ENCODE data around the gene CLVS2. TPM values are rescaled to one million over a fixed set of nuclear protein-coding genes. Genes with fewer than 3 reads are reported as not detected.

Gene CLVS2
- polyA plus RNA-seq, 2 of the 4 experiments (the other 2 are of a cell fraction) = 0.01 to 0.04 TPM

DNA sequence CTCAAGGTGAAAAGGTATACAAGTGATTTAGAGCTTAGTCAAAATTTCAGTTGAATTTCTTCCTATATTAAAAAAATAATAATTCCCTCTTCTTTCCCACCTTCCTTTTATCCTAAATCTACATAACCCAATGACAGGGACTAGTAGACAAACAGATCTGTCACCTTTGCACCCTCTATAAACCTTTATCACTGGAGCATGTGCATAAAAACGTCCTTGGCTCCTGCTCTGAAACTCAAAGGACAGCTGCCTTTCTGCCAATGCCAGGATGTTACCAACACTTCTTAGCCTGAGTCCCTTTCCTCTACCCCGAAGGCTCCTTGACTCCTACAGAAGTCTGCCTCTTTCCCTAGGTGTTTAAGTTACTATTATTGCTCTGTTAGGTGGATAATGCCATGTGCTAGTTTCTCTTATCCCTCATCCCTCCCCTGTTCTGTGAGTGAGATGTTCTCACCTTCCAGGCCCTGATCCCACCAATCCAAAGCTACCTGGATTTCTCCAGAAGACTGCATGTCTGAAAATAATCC lies 4.3 kb downstream of the CLVS2 start:
- POLR2A ChIA-PET = no interaction called here
- Histone ChIP-seq H3K4me1 (no peaks in the 10 kb centered on the region), H3K9me3 (no peaks in the 10 kb centered on the region), H3K27ac (no peak overlapping the region), H3K4me3 (no peak overlapping the region), H3K4me2 (no peak overlapping the region)
- ATAC-seq (no peak), DNase-seq (ENCODE audit: low read depth in 1 of 2, low spot score in 1 of 2) (no peak), FAIRE-seq (no peak)
- WGBS (ENCODE audit: missing lambda C conversion rate) = 2% methylated on average over 2 of the region's 2 CpGs
- no peak for TF ChIP-seq FOSB (CRISPR knock-in tag; IDR thresholded peaks at IDR 0.05)
- no peak for TF ChIP-seq HOXB13 (CRISPR knock-in tag; IDR thresholded peaks at IDR 0.05; ENCODE audit: low read depth)
- TF ChIP-seq POLR2A (IDR thresholded peaks at IDR 0.05; ENCODE audit: low read length) = no peak
- TF ChIP-seq RARB (CRISPR knock-in tag; IDR thresholded peaks at IDR 0.05) = no peak
- TF ChIP-seq EP300 (IDR thresholded peaks at IDR 0.05) = no peak
- TF ChIP-seq ZNF302 (CRISPR knock-in tag; IDR thresholded peaks at IDR 0.05) = no peak
- TF ChIP-seq RFX5 (IDR thresholded peaks at IDR 0.05) = no peak
- TF ChIP-seq, protein P1, sequence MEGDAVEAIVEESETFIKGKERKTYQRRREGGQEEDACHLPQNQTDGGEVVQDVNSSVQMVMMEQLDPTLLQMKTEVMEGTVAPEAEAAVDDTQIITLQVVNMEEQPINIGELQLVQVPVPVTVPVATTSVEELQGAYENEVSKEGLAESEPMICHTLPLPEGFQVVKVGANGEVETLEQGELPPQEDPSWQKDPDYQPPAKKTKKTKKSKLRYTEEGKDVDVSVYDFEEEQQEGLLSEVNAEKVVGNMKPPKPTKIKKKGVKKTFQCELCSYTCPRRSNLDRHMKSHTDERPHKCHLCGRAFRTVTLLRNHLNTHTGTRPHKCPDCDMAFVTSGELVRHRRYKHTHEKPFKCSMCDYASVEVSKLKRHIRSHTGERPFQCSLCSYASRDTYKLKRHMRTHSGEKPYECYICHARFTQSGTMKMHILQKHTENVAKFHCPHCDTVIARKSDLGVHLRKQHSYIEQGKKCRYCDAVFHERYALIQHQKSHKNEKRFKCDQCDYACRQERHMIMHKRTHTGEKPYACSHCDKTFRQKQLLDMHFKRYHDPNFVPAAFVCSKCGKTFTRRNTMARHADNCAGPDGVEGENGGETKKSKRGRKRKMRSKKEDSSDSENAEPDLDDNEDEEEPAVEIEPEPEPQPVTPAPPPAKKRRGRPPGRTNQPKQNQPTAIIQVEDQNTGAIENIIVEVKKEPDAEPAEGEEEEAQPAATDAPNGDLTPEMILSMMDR (IDR thresholded peaks at IDR 0.05) = no peak
- CTCF ChIA-PET = no interaction called here

DNA sequence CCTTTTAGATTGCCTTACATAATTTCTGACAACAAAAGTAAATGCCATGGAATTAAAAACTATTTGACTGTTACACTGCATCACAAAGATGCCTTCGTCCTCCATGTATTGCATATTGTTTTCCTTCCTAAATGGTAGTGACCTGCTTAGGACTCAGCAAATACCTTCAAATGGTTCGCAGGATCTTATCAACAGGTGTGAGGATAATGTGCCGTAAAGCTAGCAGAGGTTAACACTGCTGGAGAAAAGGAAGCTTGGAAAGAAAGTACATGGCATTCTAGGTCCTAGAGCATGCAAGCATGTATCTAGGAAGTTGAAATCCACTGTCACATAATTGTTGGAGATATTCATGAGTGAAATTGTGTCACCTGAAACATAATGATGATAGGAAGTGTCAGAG lies 5.5 kb downstream of the CLVS2 start:
- TF ChIP-seq, protein P2, sequence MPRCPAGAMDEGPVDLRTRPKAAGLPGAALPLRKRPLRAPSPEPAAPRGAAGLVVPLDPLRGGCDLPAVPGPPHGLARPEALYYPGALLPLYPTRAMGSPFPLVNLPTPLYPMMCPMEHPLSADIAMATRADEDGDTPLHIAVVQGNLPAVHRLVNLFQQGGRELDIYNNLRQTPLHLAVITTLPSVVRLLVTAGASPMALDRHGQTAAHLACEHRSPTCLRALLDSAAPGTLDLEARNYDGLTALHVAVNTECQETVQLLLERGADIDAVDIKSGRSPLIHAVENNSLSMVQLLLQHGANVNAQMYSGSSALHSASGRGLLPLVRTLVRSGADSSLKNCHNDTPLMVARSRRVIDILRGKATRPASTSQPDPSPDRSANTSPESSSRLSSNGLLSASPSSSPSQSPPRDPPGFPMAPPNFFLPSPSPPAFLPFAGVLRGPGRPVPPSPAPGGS (IDR thresholded peaks at IDR 0.05) = no peak
- TF ChIP-seq POLR2A (IDR thresholded peaks at IDR 0.05; ENCODE audit: low read length) (no peak), CBX8 (IDR thresholded peaks at IDR 0.05) (no peak), KDM1A (IDR thresholded peaks at IDR 0.05; ENCODE audit: low read depth) (no peak), PHF8 (IDR thresholded peaks at IDR 0.05; ENCODE audit: borderline replicate concordance, low read depth) (no peak), CHD4 (IDR thresholded peaks at IDR 0.05; ENCODE audit: borderline replicate concordance) (no peak), SMC3 (IDR thresholded peaks at IDR 0.05) (no peak), JUNB (IDR thresholded peaks at IDR 0.05) (no peak), POLR2AphosphoS2 (conservative IDR thresholded peaks at IDR 0.05; ENCODE audit: low read length) (no peak)
- TF ChIP-seq, protein P3, sequence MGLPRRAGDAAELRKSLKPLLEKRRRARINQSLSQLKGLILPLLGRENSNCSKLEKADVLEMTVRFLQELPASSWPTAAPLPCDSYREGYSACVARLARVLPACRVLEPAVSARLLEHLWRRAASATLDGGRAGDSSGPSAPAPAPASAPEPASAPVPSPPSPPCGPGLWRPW (IDR thresholded peaks at IDR 0.05) = no peak
- TF ChIP-seq, protein P4, sequence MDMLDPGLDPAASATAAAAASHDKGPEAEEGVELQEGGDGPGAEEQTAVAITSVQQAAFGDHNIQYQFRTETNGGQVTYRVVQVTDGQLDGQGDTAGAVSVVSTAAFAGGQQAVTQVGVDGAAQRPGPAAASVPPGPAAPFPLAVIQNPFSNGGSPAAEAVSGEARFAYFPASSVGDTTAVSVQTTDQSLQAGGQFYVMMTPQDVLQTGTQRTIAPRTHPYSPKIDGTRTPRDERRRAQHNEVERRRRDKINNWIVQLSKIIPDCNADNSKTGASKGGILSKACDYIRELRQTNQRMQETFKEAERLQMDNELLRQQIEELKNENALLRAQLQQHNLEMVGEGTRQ (IDR thresholded peaks at IDR 0.05) = no peak
- Histone ChIP-seq H3K4me2 (no peak overlapping the region), H3K4me3 (no peak overlapping the region), H3K9me3 (no peaks in the 10 kb centered on the region), H3K27ac (no peak overlapping the region), H3K4me1 (no peaks in the 10 kb centered on the region)
- DNase-seq (ENCODE audit: low read depth in 1 of 2, low spot score in 1 of 2) (no peak), FAIRE-seq (no peak), ATAC-seq (no peak)
- WGBS (ENCODE audit: missing lambda C conversion rate) = 29% methylated on average over 3 of the region's 3 CpGs
- CTCF ChIA-PET = no interaction called here
- POLR2A ChIA-PET = no interaction called here

GRCh38 chr6:123007885-123008284 lies 11.8 kb downstream of the CLVS2 start:
- CTCF ChIA-PET = no interaction called here
- Histone ChIP-seq H3K4me3 (no peak overlapping the region), H3K4me1 (no peaks in the 10 kb centered on the region), H3K27ac (no peak overlapping the region), H3K4me2 (no peak overlapping the region), H3K9me3 (no peaks in the 10 kb centered on the region)
- ATAC-seq (no peak), FAIRE-seq (no peak), DNase-seq (ENCODE audit: low read depth in 1 of 2, low spot score in 1 of 2) (no peak)
- POLR2A ChIA-PET = no interaction called here
- TF ChIP-seq, protein P3 (IDR thresholded peaks at IDR 0.05) = no peak
- TF ChIP-seq RFX5 (IDR thresholded peaks at IDR 0.05) (no peak), EHF (CRISPR knock-in tag; IDR thresholded peaks at IDR 0.05) (no peak), GATA3 (IDR thresholded peaks at IDR 0.05; ENCODE audit: borderline replicate concordance) (no peak), POLR2AphosphoS2 (conservative IDR thresholded peaks at IDR 0.05; ENCODE audit: low read length) (no peak)
- TF ChIP-seq, protein P5, sequence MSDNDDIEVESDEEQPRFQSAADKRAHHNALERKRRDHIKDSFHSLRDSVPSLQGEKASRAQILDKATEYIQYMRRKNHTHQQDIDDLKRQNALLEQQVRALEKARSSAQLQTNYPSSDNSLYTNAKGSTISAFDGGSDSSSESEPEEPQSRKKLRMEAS (IDR thresholded peaks at IDR 0.05) = no peak
- TF ChIP-seq, protein P4 (IDR thresholded peaks at IDR 0.05) = no peak

All from A549 (cell line).